Stimulated activated CD4-positive, alpha-beta T cell treated with anti-CD3 and anti-CD28 coated beads, Interleukin-4, amount 100 ng/mL, for 24 hours (primary cell): ENCODE data around the gene SCG5.

Experiments
- DNase-seq: peaks from one replicate; pipeline ENCODE4 v3.0.0-alpha.2; 2020

SCG5 gene

DNA sequence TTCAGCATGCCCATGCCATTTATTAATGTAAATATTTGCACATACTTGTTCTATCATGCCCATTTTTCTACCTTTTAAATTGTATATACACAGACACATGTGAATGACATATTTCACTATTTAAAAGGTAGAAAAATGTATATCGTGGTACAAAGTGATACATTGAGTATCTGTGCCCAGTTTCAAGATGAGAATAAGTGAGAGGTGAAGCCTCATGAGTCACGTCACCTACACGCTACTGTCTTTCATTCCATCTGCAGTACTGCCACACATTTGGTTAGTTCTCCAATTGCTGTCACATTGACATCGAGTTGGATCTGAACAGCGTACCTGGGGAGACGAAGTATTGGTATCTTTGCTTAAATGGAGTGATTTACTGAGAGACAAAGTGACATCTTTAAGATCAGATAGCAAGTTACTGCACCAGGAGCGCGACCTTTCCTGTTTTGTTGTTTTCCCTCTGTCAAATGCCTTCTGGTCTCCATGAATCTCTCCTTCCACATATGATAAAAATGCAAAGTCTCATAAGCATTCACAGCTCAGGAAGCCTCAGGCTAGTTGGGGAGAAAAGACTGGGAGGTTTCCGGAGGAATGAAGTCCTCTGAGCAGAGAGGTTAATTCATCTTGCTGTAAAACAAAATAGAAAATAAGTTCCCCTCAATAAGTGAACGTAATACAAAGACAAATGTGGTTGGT lies 88.3 kb downstream of the SCG5 start:
- no peak for DNase-seq

DNA sequence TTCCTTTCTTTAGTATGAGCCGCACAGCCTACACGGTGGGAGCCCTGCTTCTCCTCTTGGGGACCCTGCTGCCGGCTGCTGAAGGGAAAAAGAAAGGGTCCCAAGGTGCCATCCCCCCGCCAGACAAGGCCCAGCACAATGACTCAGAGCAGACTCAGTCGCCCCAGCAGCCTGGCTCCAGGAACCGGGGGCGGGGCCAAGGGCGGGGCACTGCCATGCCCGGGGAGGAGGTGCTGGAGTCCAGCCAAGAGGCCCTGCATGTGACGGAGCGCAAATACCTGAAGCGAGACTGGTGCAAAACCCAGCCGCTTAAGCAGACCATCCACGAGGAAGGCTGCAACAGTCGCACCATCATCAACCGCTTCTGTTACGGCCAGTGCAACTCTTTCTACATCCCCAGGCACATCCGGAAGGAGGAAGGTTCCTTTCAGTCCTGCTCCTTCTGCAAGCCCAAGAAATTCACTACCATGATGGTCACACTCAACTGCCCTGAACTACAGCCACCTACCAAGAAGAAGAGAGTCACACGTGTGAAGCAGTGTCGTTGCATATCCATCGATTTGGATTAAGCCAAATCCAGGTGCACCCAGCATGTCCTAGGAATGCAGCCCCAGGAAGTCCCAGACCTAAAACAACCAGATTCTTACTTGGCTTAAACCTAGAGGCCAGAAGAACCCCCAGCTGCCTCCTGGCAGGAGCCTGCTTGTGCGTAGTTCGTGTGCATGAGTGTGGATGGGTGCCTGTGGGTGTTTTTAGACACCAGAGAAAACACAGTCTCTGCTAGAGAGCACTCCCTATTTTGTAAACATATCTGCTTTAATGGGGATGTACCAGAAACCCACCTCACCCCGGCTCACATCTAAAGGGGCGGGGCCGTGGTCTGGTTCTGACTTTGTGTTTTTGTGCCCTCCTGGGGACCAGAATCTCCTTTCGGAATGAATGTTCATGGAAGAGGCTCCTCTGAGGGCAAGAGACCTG lies 89.5 kb downstream of the SCG5 start:
- no peak for DNase-seq

DNA sequence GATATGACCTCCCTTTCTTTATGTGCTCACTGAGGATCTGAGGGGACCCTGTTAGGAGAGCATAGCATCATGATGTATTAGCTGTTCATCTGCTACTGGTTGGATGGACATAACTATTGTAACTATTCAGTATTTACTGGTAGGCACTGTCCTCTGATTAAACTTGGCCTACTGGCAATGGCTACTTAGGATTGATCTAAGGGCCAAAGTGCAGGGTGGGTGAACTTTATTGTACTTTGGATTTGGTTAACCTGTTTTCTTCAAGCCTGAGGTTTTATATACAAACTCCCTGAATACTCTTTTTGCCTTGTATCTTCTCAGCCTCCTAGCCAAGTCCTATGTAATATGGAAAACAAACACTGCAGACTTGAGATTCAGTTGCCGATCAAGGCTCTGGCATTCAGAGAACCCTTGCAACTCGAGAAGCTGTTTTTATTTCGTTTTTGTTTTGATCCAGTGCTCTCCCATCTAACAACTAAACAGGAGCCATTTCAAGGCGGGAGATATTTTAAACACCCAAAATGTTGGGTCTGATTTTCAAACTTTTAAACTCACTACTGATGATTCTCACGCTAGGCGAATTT lies 91.2 kb downstream of the SCG5 start:
- no peak for DNase-seq

DNA sequence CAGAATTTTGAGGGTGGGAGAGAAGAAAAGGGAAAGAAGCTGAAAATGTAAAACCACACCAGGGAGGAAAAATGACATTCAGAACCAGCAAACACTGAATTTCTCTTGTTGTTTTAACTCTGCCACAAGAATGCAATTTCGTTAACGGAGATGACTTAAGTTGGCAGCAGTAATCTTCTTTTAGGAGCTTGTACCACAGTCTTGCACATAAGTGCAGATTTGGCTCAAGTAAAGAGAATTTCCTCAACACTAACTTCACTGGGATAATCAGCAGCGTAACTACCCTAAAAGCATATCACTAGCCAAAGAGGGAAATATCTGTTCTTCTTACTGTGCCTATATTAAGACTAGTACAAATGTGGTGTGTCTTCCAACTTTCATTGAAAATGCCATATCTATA lies 91.8 kb downstream of the SCG5 start:
- DNase-seq, result no peak

DNA sequence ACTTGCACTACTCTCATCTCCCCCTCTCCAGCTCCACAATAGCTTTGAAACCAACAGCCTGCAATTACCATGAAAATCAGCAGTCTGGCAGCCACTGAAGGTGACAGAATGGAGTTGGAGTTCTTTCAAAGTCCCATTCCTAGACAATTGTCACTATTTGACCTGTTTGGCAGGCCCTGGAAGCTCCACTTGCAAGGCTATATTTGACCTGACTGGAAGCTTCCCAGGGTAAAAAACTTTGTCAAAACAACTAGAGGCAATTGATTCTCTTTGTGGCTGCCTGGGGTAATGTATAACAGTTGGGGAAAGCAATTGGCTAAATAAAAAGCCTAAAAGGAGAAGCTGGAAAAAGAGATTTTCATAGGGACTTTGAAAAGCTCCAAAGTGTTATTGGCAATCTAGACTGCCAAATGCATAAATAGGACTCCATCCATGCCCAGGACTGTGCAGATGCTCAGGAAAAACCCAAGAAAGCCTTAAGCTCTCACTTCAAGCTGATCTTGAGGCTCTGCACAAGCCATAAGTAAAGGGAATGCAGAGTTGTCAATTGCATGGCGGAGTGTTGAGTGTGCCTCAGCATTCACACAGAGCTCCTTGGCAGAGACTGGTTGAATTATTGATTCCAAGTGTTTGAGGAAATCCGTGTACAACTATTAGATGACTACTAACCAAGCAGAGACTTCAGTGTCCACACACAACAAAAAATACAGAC lies 94.6 kb downstream of the SCG5 start:
- DNase-seq, result no peak

DNA sequence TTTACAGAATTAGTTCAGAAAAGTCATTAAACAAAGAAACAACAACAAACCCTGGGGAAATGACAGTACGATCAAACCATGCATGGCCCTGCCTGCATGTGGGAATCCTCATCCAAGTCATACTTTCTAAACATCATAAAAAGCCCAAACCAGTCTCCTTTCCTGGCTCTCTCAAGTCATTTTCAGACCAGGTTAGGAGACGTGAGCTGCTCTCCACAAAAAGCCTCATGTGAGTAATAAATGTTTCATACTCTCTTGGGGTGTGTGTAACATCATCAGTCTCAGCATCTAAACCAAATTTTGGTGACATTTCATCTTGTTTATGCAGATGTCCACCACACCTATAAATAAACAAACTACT lies 95.2 kb downstream of the SCG5 start:
- DNase-seq, result no peak

DNA sequence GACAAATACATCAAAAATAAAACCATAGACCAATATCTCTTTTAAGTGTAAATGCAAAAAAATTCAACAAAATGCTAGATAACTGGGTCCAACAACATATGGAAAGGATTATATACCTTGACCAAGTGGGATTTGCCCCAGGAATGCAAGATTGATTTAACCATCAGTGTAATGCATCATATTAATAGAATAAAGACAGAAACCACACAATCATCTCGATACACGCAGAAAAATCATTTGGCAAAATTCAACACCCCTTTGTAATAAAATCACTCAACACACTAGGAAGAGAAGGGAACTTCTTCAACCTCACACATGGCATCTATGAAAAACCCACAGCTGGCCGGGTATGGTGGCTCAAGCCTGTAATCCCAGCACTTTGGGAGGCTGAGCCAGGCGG lies 95.8 kb downstream of the SCG5 start:
- DNase-seq, result no peak

DNA sequence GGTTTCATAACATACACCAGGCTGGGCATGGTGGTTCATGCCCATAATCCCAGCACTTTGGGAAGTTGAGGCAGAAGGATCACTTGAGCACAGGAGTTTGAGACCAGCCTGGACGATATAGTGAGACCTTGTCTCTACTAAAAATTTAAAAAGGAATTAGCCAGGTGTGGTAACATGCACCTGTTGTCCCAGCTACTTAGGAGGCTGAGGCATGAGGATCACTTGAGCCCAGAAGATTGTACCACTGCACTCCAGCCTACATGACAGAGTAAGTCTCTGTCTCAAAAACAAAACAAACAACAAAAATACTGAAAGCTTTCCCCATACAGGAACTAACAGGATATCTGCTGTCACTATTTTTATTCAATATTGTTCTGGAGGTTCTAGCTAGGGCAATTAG lies 97.2 kb downstream of the SCG5 start:
- DNase-seq, result no peak

DNA sequence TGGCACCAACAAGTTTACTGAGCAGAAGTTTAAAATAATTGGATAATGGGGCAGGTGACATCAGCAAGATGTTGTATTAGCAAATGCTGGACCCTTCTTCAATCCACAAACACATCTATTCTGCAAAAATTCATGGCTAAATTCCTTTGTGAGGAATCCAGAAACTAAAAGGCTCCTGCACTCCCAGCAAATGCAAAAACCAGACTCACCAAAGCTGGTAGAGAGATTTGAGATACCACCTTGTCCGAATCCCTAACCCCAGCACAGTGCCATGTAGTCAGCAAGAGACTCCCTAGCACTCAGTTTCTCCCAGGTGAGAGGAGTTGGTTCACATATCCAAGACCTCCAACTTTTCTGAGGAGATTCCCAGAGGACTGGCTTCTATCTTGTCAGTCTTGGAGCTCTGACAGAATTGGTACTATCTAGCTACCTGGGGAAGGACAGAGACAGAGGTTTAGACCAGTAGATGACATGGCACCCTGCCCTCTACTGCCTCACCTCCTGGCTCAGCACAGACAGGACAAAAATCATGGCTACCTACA lies 98.1 kb downstream of the SCG5 start:
- no peak for DNase-seq

DNA sequence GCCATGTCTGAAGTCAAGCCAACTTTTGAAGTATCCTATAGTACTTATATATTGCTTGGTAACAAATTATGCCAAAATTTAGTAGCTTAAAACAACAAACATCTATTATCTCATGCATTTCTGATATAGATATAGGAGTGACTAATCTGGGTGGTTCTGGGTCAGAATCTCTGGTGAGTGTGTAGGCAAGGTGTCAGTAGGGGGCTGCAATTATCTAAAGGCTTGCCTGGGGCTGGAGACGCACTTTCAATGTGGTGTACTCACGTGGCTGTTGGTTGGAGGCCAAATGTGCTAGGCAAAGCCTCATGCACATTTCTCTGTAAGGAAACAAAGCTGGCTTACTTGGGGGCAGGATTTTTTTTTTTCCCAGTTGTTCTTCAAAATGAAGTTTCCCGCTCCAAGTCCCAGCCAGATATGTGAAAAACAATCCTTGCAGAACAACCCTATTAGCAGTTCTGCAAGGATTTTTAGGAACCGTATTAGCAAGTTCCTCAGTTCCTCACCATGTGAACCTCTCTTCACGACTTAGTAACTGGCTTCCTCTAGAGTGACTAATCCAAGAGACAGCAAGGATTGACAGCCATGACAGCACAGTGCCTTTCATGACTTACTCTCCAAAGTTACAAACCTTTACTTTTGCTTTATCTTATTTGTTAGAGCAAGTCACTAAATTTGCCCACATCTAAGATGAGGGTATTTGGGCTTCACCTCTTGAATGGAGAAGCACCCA lies 102.1 kb downstream of the SCG5 start:
- DNase-seq, result no peak

DNA sequence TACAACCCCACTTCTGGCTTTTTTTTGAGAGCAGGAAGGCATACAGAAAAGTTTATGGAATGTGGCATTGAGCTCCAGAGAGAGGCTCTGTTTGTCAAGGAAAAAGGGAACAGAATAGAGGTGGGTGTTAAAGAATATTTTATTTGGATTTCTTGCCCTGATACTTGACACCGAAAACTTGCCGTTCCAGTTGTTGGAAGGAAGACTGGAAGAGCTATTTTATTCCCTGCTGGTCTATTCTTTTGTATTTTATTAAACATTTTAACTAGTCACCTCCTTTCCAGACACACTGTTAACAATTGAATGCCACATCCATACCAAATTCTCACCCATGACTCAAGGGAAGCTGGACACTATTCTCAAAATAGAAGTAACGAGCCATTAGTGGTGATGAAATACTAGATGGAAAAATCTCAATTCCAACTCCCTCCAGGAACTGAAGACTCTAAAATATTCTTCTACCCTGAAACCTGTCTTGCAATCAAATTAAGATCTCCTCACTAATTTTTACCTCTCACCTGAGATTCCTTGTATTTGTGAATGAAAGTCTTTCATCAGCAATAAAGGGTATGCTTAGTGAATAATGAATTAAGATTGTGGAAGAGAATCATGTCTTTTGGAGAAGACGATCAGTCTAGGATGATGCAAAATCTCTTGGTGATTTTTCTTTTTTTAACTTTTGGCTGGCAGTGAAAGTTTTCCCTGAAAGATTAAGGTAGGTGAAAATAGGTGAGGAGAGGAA lies 104.8 kb downstream of the SCG5 start:
- no peak for DNase-seq
